GM18526 (cell line): ENCODE measurements around the gene DAZAP2.

ENCODE experiments used
- POLR2A ChIP-seq: IDR thresholded peaks from 3 replicates; pipeline ENCODE4 v1.6.1; 2011; ENCODE audit not compliant: insufficient read length; ENCODE audit errors: extremely low read depth

Gene DAZAP2, protein sequence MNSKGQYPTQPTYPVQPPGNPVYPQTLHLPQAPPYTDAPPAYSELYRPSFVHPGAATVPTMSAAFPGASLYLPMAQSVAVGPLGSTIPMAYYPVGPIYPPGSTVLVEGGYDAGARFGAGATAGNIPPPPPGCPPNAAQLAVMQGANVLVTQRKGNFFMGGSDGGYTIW

DNA sequence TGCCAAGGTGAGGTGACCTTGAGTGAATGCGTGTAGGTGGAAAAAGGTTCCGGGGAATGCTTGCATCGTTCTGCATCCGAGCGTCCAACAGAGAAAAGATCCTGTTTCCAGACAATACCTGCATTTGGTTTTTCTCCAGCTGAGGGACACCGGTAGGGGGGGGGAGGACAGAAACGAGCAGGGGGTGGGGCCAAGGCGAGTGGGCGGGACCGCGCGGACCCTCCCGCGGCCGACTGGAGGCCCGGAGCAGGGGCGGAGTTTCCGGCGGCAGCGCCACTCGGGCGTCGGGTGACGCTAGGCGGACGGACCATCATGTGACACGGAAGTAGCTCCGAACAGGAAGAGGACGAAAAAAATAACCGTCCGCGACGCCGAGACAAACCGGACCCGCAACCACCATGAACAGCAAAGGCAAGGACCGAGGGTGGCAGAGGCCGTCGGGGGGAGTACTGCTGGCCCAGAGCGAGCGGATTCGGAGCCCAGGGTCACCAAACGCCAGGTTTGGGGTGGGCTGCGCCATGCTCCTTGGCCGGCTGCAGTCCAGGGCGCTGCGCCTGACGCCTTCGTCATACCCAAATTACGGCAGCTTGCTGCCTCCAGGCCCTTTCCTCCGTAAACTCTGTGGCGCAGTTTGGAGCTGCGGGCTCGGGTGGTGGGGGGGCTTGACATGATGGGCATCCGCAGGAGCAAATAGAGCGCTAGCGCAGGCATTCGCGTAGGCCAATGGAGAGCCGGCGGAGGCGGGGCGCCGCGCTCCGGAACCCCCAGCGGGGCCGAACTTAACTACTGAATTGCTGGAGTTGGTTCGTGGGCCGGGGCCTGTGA is at the start of gene DAZAP2:
Gene DAZAP2, plus strand, starts transcription at position 317 of the 825 bp plus-strand sequence. Its CDS starts 82 bp downstream, at position 399.
- peak; percentile 76 for TF ChIP-seq POLR2A

- no peak for TF ChIP-seq POLR2A
These were observed 48.8 kb upstream of the DAZAP2 start for GRCh38 chr12:51189790-51190355.

DNA sequence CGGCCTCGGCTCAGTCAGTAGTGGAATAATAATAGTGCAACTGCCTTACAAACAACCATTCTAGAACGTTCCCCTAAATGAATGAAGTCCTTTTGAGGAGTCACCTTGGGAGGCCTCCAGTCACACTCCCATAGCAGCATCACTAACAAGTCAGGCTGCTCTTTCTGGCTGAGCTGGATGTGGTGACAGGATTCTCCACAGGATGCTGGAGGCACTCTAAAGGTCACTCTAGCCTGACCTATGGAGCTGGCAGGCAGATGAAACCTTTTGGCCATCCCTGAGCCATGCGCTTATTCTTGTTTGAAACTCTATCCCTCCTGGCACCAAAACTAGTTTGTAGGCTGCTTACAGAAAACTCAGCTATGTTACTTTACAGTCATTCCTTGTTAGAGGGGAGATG is 47.8 kb upstream of the DAZAP2 start:
- no peak for TF ChIP-seq POLR2A

- TF ChIP-seq POLR2A: no peak
These were observed 46.9 kb upstream of the DAZAP2 start for GRCh38 chr12:51191516-51192283.

- TF ChIP-seq POLR2A: no peak
These were observed 46.3 kb upstream of the DAZAP2 start for GRCh38 chr12:51192284-51192671.

GRCh38 chr12:51195841-51196240 is 42.8 kb upstream of the DAZAP2 start:
- no peak for TF ChIP-seq POLR2A

DNA sequence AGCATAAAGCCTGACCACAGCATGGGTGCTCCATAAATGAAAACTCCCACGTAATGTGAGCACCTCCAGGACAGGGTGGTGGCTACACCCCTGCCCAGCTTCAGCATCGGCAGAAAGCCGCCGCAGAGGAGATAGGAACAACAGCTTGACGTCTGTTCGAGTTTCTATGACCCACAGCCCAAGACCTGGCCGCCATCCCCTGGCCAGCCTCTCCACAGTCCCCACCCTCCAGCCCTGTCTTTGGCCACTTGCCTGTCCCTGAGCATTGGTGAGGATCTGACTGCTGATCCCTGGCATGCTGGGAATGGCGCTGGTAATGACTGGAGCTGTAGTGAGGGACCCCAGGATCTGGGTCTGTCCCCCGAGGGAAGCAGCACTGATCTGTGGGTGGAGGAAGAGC is 42.1 kb upstream of the DAZAP2 start:
- no peak for TF ChIP-seq POLR2A

GRCh38 chr12:51197736-51198567 is 40.7 kb upstream of the DAZAP2 start:
- TF ChIP-seq POLR2A: no peak

GRCh38 chr12:51198568-51199365 is 39.9 kb upstream of the DAZAP2 start:
- TF ChIP-seq POLR2A: no peak

- no peak for TF ChIP-seq POLR2A
These were observed 39.2 kb upstream of the DAZAP2 start for GRCh38 chr12:51199366-51199945.

- TF ChIP-seq POLR2A: no peak
These were observed 38.5 kb upstream of the DAZAP2 start for GRCh38 chr12:51200156-51200555.

DNA sequence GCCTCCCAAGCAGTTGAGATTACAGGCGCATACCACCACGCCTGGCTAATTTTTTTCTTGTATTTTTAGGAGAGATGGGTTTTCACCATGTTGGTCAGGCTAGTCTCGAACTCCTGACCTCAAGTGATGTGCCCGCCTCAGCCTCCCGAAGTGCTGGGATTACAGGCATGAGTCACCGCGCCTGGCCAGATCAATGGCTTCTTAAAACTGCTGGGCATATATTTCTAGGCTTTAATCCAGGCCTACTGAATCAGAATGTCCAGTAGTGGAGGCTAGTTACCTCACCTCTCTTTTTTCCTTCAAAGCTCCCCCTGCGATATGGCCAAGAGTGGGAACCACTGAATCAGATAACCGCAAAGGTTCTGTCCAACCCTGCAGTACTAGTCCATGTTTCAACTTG is 37.8 kb upstream of the DAZAP2 start:
- no peak for TF ChIP-seq POLR2A

GRCh38 chr12:51202718-51203117 is 35.9 kb upstream of the DAZAP2 start:
- no peak for TF ChIP-seq POLR2A

GRCh38 chr12:51205350-51205749 is 33.3 kb upstream of the DAZAP2 start:
- no peak for TF ChIP-seq POLR2A
